ENCODE results near the gene TMEM217. TPM values are rescaled to one million over a fixed set of nuclear protein-coding genes. Genes with fewer than 3 reads are reported as not detected.

TMEM217 gene
- total RNA-seq, 1 donor from 2014 or later, result 0.26 TPM

DNA sequence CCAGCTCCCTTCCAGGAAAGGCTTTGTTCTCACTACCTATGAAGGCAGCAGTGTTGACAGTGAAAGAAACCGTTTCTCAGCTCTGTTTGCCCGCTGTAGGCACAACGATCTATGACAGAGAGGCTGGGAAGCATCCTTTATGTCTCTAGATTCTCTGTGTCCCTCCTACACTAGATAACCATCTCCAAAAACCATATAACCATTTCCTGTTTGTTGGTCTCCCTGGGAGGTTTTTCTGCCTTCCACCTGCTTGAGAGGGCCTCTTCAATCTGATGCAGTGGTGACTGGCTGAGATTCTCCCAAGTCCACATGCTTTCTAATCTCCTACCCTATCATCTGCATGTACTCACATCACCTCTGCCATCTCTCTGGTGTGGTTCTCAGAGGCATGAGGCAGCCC lies 32.0 kb upstream of the TMEM217 start:
- DNase-seq (ENCODE audit: low read depth) (no peak), FAIRE-seq (no peak)
- peaks cover 7% of the 10 kb centered on the region for H3K36me3 ChIP-seq (ENCODE audit: control insufficient read depth, insufficient read depth, low read length)
- TF ChIP-seq, protein P1, sequence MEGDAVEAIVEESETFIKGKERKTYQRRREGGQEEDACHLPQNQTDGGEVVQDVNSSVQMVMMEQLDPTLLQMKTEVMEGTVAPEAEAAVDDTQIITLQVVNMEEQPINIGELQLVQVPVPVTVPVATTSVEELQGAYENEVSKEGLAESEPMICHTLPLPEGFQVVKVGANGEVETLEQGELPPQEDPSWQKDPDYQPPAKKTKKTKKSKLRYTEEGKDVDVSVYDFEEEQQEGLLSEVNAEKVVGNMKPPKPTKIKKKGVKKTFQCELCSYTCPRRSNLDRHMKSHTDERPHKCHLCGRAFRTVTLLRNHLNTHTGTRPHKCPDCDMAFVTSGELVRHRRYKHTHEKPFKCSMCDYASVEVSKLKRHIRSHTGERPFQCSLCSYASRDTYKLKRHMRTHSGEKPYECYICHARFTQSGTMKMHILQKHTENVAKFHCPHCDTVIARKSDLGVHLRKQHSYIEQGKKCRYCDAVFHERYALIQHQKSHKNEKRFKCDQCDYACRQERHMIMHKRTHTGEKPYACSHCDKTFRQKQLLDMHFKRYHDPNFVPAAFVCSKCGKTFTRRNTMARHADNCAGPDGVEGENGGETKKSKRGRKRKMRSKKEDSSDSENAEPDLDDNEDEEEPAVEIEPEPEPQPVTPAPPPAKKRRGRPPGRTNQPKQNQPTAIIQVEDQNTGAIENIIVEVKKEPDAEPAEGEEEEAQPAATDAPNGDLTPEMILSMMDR (IDR thresholded peaks at IDR 0.05; ENCODE audit: insufficient read depth, low read length, severe bottlenecking), result no peak
- H3K4me3 ChIP-seq (ENCODE audit: low read depth, low read length), result no peak overlapping the region
- no peaks in the 10 kb centered on the region for H3K27me3 ChIP-seq (ENCODE audit: control insufficient read depth, insufficient read depth, low read length)

DNA sequence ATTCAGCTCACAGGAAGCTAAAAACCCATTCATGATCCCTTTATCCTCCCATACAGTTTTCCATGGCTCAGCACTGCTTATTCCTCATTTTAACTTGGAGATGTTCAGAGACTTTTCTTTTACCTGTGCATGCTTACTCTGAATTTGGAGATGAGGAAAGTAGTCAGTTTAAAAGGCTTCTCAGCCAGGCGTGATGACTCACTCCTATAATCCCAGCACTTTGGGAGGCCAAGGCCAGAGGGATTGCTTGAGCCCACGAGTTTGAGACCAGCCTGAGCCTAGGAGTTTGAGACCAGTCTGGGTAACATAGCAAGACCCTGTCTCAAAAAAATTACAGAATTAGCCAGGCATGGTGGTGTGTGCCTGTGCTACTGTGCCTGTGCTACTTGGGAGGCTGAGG lies 30.3 kb upstream of the TMEM217 start:
- Histone ChIP-seq H3K36me3 (ENCODE audit: control insufficient read depth, insufficient read depth, low read length) (peaks cover 7% of the 10 kb centered on the region), H3K27me3 (ENCODE audit: control insufficient read depth, insufficient read depth, low read length) (no peaks in the 10 kb centered on the region), H3K4me3 (ENCODE audit: low read depth, low read length) (no peak overlapping the region)
- DNase-seq (ENCODE audit: low read depth) (no peak), FAIRE-seq (no peak)
- TF ChIP-seq, protein P1 (IDR thresholded peaks at IDR 0.05; ENCODE audit: insufficient read depth, low read length, severe bottlenecking), result no peak

DNA sequence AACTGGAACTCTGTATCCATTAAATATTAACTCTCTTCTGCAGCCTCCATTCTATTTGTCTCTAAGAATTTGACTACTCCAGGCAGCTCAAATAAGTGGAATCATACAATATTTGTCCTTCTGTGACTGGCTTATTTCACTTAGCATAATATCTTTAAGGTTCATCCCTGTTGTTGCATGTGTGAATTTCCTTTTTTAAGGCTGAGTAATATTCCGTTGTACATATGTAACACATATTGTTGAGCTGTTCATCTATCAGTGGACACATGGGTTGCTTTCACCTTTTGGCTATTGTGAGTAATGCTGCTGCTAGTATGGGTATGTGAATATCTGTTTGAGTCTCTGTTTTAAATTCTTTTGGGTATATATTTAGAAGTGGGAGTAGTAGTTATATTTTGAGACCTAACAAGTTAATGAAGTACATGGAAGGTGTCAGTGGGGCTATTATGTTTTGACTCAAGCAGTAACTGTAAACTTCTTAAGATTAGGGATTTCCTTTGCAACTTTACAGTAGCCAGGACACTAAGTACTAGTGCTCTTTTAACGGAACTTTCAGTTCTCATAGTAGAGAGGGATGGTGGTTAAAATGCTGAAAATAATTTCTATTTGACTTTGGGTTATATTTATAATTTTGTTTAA lies 29.7 kb upstream of the TMEM217 start:
- FAIRE-seq, result no peak

DNA sequence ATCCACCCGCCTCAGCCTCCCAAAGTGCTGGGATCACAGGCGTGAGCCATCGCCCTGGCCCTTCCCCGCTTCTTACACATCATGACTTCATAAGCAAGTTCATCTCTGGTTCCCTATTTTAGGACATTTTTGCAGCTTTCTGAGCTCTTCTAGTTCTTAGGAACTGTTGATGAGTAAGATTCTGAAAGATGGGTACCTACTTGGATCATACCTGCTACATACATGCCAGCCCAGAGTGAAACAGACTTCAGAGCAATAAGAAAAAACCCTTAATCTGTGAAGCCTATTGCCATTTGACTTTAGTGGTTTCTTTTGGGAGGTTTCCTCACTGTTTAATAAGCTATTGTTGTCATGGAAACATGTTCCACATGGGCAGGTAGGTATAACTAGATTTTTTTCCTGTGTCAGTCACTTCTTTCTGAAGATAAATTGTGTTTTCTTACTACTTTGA lies 27.9 kb upstream of the TMEM217 start:
- TF ChIP-seq, protein P1 (IDR thresholded peaks at IDR 0.05; ENCODE audit: insufficient read depth, low read length, severe bottlenecking), result no peak
- Histone ChIP-seq H3K36me3 (ENCODE audit: control insufficient read depth, insufficient read depth, low read length) (peaks cover 5% of the 10 kb centered on the region), H3K27me3 (ENCODE audit: control insufficient read depth, insufficient read depth, low read length) (no peaks in the 10 kb centered on the region), H3K4me3 (ENCODE audit: low read depth, low read length) (no peak overlapping the region)
- DNase-seq (ENCODE audit: low read depth) (no peak), FAIRE-seq (no peak)

More for the DNA sequence above, 29.7 kb upstream of the TMEM217 start:
- DNase-seq (ENCODE audit: low read depth), result no peak
- H3K4me3 ChIP-seq (ENCODE audit: low read depth, low read length), result no peak overlapping the region
- TF ChIP-seq, protein P1 (IDR thresholded peaks at IDR 0.05; ENCODE audit: insufficient read depth, low read length, severe bottlenecking), result no peak
- H3K27me3 ChIP-seq (ENCODE audit: control insufficient read depth, insufficient read depth, low read length), result no peaks in the 10 kb centered on the region
- peaks cover 7% of the 10 kb centered on the region for H3K36me3 ChIP-seq (ENCODE audit: control insufficient read depth, insufficient read depth, low read length)

DNA sequence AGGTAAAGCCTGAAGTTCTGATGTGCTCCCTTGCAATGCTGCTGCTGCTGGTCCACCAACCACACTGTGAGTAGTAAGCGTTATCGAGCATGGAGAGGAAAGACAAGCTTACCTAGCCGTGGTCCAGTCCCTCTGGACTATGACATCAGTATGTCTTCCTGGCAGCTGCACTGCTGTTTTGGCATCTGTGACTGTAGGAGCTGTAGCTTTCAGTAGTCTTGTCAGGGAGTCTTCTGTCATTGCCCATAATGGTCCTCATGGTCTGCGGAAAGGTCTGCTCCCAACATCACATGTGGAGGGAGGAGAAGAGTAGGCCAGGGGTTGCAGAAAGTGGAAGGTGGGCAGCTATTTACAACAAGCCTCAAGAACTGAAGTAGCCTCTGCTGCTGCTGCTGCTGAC lies 26.8 kb upstream of the TMEM217 start:
- TF ChIP-seq, protein P1 (IDR thresholded peaks at IDR 0.05; ENCODE audit: insufficient read depth, low read length, severe bottlenecking), result no peak
- H3K36me3 ChIP-seq (ENCODE audit: control insufficient read depth, insufficient read depth, low read length), result peaks cover 7% of the 10 kb centered on the region
- no peak for FAIRE-seq
- H3K4me3 ChIP-seq (ENCODE audit: low read depth, low read length), result no peak overlapping the region
- no peak for DNase-seq (ENCODE audit: low read depth)
- no peaks in the 10 kb centered on the region for H3K27me3 ChIP-seq (ENCODE audit: control insufficient read depth, insufficient read depth, low read length)

DNA sequence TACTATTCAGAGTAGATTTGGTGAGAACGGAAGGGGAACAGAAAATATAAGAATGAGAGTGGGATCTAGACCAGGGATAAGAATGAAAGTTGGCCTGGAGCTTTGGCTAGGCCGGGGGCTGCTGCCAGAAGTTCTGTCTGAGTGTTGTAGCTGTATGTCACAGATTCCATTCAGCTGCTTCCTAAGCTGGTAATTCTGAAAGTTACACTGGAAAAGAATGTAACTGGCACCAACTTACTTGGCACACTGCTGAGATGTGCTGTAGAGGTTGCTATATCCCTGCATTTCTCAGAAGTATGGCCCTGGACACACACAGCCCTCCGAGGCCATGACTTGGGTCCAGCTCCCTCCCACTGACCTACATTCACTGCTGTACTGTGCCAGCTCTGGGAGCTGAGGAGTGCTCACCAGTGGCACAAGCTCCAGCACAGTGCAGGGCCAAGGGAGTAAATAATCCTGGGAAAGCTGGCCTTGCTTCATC lies 25.8 kb upstream of the TMEM217 start:
- Histone ChIP-seq H3K36me3 (ENCODE audit: control insufficient read depth, insufficient read depth, low read length) (peaks cover 9% of the 10 kb centered on the region), H3K27me3 (ENCODE audit: control insufficient read depth, insufficient read depth, low read length) (no peaks in the 10 kb centered on the region), H3K4me3 (ENCODE audit: low read depth, low read length) (no peak overlapping the region)
- FAIRE-seq, result no peak
- TF ChIP-seq, protein P1 (IDR thresholded peaks at IDR 0.05; ENCODE audit: insufficient read depth, low read length, severe bottlenecking), result no peak
- no peak for DNase-seq (ENCODE audit: low read depth)

Measured in bronchial epithelial cell (primary cell).